ENCODE measurements around the gene RBMS1. TPM values are rescaled to one million over a fixed set of nuclear protein-coding genes. Genes with fewer than 3 reads are reported as not detected.

Gene RBMS1
- total RNA-seq, 2 donors from 2014 or later = 45.0 to 62.1 TPM

- no peaks in the 10 kb centered on the region for H3K9me3 Mint-ChIP-seq
- no peak overlapping the region for H3K4me3 Mint-ChIP-seq
Observed at GRCh38 chr2:160287476-160287875, 206.1 kb downstream of the RBMS1 start.

DNA sequence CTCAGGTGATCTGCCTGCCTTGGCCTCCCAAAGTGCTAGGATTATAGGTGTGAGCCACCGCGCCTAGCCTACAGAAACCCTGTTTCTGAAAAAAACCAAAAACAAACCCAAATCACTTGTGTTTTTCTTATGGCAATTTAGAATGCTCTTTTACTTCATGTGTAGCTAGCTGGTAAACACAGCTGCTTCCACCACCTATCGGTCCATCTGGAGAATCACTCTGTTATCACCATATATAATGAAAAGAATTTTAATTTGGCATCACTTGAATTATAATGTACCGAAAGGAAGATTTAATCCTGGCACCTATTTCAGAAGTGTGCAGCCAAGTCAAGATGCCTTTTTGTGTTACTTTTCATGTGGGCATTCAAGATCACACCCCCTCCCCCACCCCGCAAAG lies 207.1 kb downstream of the RBMS1 start:
- no peak for ATAC-seq (replicated peaks)
- H3K27ac Mint-ChIP-seq = no peak overlapping the region
- peaks cover 80% of the 10 kb centered on the region for H3K36me3 Mint-ChIP-seq (ENCODE audit: low read depth)
- no peaks in the 10 kb centered on the region for H3K27me3 Mint-ChIP-seq
- H3K9me3 Mint-ChIP-seq = no peaks in the 10 kb centered on the region
- H3K4me3 Mint-ChIP-seq = no peak overlapping the region
- H3K4me1 Mint-ChIP-seq = peaks cover 14% of the 10 kb centered on the region

More at GRCh38 chr2:160287476-160287875, 206.1 kb downstream of the RBMS1 start:
- Mint-ChIP-seq H3K4me1 (peaks cover 17% of the 10 kb centered on the region), H3K36me3 (ENCODE audit: low read depth) (peaks cover 80% of the 10 kb centered on the region), H3K27ac (no peak overlapping the region), H3K27me3 (no peaks in the 10 kb centered on the region)
- no peak for ATAC-seq (replicated peaks)

- Mint-ChIP-seq H3K4me3 (no peak overlapping the region), H3K27ac (peak overlapping the region; percentile 5), H3K9me3 (no peaks in the 10 kb centered on the region), H3K4me1 (peaks cover 19% of the 10 kb centered on the region), H3K27me3 (no peaks in the 10 kb centered on the region), H3K36me3 (ENCODE audit: low read depth) (peaks cover 81% of the 10 kb centered on the region)
- ATAC-seq (replicated peaks) = no peak
Observed at GRCh38 chr2:160283675-160284074, 209.9 kb downstream of the RBMS1 start.

GRCh38 chr2:160282063-160282580 lies 211.5 kb downstream of the RBMS1 start:
- peaks cover 85% of the 10 kb centered on the region for H3K36me3 Mint-ChIP-seq (ENCODE audit: low read depth)
- no peak overlapping the region for H3K4me3 Mint-ChIP-seq
- no peak overlapping the region for H3K27ac Mint-ChIP-seq
- peaks cover 25% of the 10 kb centered on the region for H3K4me1 Mint-ChIP-seq
- H3K9me3 Mint-ChIP-seq = no peaks in the 10 kb centered on the region
- no peaks in the 10 kb centered on the region for H3K27me3 Mint-ChIP-seq
- ATAC-seq (replicated peaks) = no peak

GRCh38 chr2:160281213-160281612 lies 212.4 kb downstream of the RBMS1 start:
- H3K36me3 Mint-ChIP-seq (ENCODE audit: low read depth) = peaks cover 85% of the 10 kb centered on the region
- H3K4me1 Mint-ChIP-seq = peaks cover 25% of the 10 kb centered on the region
- H3K9me3 Mint-ChIP-seq = no peaks in the 10 kb centered on the region
- H3K4me3 Mint-ChIP-seq = no peak overlapping the region
- no peak overlapping the region for H3K27ac Mint-ChIP-seq
- ATAC-seq (replicated peaks) = no peak
- no peaks in the 10 kb centered on the region for H3K27me3 Mint-ChIP-seq

DNA sequence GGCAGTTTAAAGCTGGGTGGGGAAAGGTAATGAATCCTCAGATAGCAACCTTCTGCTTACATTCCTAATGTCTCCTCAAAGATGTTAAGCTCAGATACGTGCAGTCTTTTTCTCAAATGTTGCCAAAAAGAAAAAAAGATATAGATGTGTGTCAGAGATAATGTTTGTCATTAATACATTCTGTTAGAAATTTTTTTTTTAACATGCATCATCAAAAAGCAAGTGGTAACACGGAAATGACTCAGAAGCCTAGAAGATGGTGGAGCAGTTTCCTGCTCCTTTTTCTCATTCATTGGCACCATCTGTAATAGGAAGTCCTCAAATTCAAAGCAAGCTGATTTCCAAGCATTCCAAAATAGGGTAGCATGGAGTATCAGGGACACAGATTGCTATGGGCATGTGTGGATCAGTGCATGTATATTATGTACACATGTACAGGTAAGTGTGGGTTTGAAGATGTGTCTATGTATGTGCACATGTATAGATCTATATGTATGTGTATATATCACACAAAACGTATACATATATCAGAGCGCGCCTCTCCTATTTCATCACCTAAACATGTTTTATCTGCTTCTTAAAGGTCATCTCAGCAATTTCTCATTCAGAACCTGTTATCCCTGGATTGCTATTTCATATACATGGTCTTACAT lies 213.7 kb downstream of the RBMS1 start:
- Mint-ChIP-seq H3K4me3 (peak overlapping the region; percentile 55), H3K27me3 (no peaks in the 10 kb centered on the region), H3K9me3 (no peaks in the 10 kb centered on the region), H3K36me3 (ENCODE audit: low read depth) (peaks cover 95% of the 10 kb centered on the region), H3K27ac (peak overlapping the region; percentile 57), H3K4me1 (peaks cover 25% of the 10 kb centered on the region)
- peak; percentile 66 for ATAC-seq (replicated peaks)

DNA sequence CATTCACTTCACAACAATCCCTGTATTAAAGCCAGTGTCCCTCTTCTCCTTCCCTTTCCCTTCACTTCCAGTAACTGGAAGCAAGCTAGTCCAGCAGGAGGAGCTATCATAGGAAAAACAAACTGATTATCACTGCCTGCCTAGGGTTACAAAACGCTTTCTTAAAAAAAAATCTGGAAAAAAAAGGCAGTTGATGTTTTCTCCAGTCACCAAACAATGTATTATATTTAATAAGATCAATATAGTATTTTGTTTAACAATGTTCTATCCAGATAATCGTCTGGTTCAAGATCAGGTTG lies 214.8 kb downstream of the RBMS1 start:
- Mint-ChIP-seq H3K27me3 (no peaks in the 10 kb centered on the region), H3K9me3 (no peaks in the 10 kb centered on the region), H3K4me1 (peaks cover 25% of the 10 kb centered on the region), H3K27ac (no peak overlapping the region), H3K36me3 (ENCODE audit: low read depth) (peaks cover 94% of the 10 kb centered on the region), H3K4me3 (peak overlapping the region; percentile 5)
- no peak for ATAC-seq (replicated peaks)

GRCh38 chr2:160278101-160278878 lies 215.3 kb downstream of the RBMS1 start:
- peak; percentile 91 for ATAC-seq (replicated peaks)
- H3K36me3 Mint-ChIP-seq (ENCODE audit: low read depth) = peaks cover 94% of the 10 kb centered on the region
- H3K27ac Mint-ChIP-seq = peak overlapping the region; percentile 9

GRCh38 chr2:160277151-160277550 lies 216.5 kb downstream of the RBMS1 start:
- no peaks in the 10 kb centered on the region for H3K9me3 Mint-ChIP-seq
- no peak overlapping the region for H3K4me3 Mint-ChIP-seq
- no peak for ATAC-seq (replicated peaks)

More at GRCh38 chr2:160278101-160278878, 215.3 kb downstream of the RBMS1 start:
- no peaks in the 10 kb centered on the region for H3K27me3 Mint-ChIP-seq
- H3K9me3 Mint-ChIP-seq = no peaks in the 10 kb centered on the region
- H3K4me3 Mint-ChIP-seq = peak overlapping the region; percentile 5
- H3K4me1 Mint-ChIP-seq = peaks cover 24% of the 10 kb centered on the region

GRCh38 chr2:160275656-160276055 lies 218.0 kb downstream of the RBMS1 start:
- Mint-ChIP-seq H3K36me3 (ENCODE audit: low read depth) (peaks cover 96% of the 10 kb centered on the region), H3K4me1 (peaks cover 23% of the 10 kb centered on the region), H3K27me3 (no peaks in the 10 kb centered on the region), H3K9me3 (no peaks in the 10 kb centered on the region), H3K4me3 (no peak overlapping the region), H3K27ac (no peak overlapping the region)
- no peak for ATAC-seq (replicated peaks)

More at GRCh38 chr2:160277151-160277550, 216.5 kb downstream of the RBMS1 start:
- Mint-ChIP-seq H3K36me3 (ENCODE audit: low read depth) (peaks cover 94% of the 10 kb centered on the region), H3K4me1 (peaks cover 23% of the 10 kb centered on the region), H3K27me3 (no peaks in the 10 kb centered on the region), H3K27ac (no peak overlapping the region)

DNA sequence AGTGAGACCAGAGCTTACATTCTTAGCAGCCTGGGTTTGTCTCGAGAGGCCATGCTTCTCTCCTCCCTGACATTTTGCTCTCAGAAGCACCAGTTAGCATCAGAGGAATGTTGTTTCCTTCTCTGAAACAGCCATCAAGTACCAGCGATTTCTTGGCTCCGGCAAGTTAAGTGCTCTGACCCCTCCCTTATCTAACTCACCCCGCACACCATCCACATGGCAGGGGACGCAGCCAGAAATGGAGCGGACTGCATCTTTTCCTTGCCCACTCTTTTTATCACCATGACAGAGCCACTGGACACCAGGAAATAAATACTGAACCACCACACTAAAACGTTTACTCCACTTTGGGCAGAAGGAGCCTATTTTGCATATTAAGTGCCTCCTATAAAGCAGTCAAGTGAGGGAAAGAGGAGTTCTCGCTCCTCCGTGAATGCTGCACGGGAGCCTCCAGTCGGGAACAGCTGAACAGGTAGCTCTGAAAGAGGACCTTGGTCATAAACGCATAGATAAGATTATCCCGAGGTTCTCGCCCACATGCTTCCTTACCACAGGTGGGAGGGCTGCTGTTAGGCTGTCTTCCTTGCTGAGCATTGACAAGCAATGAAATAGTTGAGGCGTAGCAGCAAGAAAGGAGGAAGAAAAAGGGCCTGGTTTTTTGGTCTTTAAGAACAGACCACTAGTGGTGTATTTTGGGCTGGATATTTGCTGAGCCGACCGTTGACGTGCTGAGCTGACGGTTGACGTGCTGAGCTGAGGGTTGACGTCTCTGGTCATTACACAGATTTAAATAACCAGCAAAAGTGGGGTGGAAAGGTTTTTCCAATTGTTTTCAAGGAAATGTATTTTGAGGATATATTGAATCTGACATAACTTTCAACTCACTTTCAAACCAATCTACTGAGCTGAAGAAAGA lies 222.2 kb downstream of the RBMS1 start:
- Mint-ChIP-seq H3K27ac (peak overlapping the region; percentile 47), H3K4me3 (peak overlapping the region; percentile 76), H3K27me3 (no peaks in the 10 kb centered on the region), H3K4me1 (peaks cover 16% of the 10 kb centered on the region), H3K36me3 (ENCODE audit: low read depth) (peaks cover 60% of the 10 kb centered on the region), H3K9me3 (no peaks in the 10 kb centered on the region)
- ATAC-seq (replicated peaks) = no peak

DNA sequence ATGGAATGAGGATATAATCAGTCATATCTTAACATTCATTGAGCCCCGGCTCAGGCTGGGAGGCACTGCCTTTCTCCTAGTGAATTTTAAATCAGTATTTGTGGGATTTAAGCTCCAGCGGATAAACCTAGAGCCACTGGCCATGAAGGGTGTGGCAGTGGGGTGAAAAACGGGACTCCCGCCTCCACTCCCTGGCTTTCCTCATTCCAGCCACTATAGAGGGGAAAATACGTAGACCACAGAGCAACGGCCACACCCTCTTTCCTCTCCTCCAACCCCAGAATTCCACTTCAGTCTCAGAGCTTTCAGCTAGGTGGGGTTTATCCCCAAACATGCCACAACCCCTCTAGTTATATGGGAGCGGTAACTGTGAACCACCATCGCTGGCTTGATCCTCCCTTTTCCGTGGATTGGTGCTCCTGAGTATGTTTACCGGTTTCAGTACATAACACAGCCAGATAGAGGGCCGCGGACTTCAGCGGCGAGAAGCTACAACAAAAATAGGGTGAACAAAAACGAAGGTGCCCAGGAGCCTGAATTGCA lies 223.0 kb downstream of the RBMS1 start:
- Mint-ChIP-seq H3K27ac (peak overlapping the region; percentile 47), H3K27me3 (no peaks in the 10 kb centered on the region), H3K4me1 (peaks cover 18% of the 10 kb centered on the region), H3K36me3 (ENCODE audit: low read depth) (peaks cover 52% of the 10 kb centered on the region), H3K9me3 (no peaks in the 10 kb centered on the region), H3K4me3 (peak overlapping the region; percentile 76)
- ATAC-seq (replicated peaks) = no peak

GRCh38 chr2:160269803-160270570 lies 223.6 kb downstream of the RBMS1 start:
- peak; percentile 61 for ATAC-seq (replicated peaks)
- H3K36me3 Mint-ChIP-seq (ENCODE audit: low read depth) = peaks cover 45% of the 10 kb centered on the region
- H3K27ac Mint-ChIP-seq = peak overlapping the region; percentile 78
- no peaks in the 10 kb centered on the region for H3K27me3 Mint-ChIP-seq
- peaks cover 25% of the 10 kb centered on the region for H3K4me1 Mint-ChIP-seq
- H3K4me3 Mint-ChIP-seq = peak overlapping the region; percentile 76
- no peaks in the 10 kb centered on the region for H3K9me3 Mint-ChIP-seq
